ENCODE results near the gene CSDE1.
"Not testable (repeated sequence)": the region's sequence is repeated elsewhere in the genome, so short reads cannot be mapped to it uniquely, and the experiment has no call there.

CSDE1 gene

DNA sequence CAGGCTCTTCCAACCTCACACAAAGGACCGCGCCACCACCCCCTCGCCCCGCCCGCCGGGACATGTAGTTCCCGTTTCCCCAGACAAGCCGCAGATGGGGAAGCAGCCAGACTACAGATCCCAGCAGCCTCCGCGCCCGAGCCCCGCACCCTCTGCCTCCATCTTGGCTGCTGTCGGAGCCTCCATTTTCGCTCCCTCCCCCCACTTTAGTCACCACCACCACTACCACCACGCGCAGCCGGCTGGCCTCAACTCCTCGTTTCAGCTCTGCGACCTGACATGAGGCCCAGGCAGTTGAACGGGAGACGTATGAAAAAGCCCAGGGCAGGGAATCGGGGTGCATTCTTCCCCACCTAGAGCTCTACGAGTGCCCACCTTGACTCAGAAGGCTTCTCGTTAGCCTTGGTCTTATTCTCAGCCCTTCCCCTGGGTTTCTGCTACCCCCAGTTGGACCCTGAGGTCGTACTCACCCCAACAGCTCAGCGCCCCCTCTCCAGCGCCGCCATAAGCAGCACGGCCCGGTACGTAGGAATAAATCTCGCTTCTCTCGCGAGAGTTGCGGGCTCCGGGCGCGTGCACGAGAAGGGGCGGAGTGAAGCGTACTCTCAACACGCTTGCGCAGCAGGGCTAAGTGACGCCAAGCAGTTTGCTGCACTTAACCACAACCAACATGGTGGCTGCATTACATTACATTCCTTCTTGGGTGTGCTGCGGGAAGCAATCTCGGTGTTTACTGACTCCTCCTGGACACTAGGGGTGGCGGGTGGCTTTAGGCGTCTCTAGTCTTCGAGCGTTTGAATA is at the start of gene CSDE1:
Gene CSDE1 (minus strand): TSS at position 530 of the 801 bp plus-strand sequence. CDS start 18,094 bp downstream, outside the sequence.
- peak; percentile 98 for DNase-seq (ENCODE audit: low read depth)

DNA sequence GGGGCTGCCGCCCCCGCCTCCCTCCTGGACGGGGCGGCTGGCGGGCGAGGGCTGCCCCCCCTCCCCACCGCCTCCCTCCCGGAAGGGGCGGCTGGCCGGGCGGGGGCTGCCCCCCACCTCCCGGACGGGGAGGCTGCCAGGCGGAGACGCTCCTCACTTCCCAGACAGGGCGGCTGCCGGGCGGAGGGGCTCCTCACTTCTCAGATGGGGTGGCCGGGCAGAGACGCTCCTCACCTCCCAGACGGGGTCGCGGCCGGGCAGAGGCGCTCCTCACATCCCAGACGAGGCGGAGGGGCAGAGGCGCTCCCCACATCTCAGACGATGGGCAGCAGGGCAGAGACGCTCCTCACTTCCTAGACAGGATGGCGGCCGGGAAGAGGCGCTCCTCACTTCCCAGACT is 46.7 kb upstream of the CSDE1 start:
- DNase-seq (ENCODE audit: low read depth), result not testable (repeated sequence)

- DNase-seq (ENCODE audit: low read depth), result no peak
These were observed 45.2 kb upstream of the CSDE1 start for GRCh38 chr1:114803001-114803400.

- DNase-seq (ENCODE audit: low read depth), result no peak
These were observed 36.3 kb upstream of the CSDE1 start for GRCh38 chr1:114794038-114794437.

DNA sequence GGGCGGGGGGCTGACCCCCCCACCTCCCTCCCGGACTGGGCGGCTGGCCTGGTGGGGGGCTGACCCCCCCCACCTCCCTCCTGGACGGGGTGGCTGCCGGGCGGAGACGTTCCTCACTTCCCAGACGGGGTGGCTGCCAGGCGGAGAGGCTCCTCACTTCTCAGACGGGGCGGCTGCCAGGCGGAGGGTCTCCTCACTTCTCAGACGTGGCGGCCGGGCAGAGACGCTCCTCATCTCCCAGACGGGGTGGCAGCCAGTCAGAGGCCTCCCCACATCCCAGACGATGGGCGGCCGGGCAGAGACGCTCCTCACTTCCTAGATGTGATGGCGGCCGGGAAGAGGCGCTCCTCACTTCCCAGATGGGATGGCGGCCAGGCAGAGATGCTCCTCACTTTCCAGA is 32.8 kb upstream of the CSDE1 start:
- not testable (repeated sequence) for DNase-seq (ENCODE audit: low read depth)

GRCh38 chr1:114786440-114786839 is 28.7 kb upstream of the CSDE1 start:
- not testable (repeated sequence) for DNase-seq (ENCODE audit: low read depth)

DNA sequence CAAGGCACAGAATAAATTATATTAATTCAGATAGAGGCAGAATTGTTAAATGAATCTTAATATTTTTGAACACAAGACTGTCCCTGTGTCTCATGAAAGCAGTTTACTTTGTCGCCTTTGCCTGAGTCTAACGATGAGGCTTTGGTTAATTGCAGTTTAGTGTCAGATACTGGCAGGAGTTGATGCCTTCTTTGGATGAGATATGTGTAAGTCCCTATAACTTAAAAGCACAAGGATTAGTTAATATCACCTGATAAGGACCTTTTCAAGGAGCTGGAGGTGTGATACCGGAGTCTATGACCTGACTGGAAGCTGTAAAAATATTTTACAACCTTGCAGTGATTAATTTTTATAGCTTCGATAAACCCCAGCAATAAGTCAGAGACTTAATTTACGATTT is 24.7 kb upstream of the CSDE1 start:
- DNase-seq (ENCODE audit: low read depth), result no peak

DNA sequence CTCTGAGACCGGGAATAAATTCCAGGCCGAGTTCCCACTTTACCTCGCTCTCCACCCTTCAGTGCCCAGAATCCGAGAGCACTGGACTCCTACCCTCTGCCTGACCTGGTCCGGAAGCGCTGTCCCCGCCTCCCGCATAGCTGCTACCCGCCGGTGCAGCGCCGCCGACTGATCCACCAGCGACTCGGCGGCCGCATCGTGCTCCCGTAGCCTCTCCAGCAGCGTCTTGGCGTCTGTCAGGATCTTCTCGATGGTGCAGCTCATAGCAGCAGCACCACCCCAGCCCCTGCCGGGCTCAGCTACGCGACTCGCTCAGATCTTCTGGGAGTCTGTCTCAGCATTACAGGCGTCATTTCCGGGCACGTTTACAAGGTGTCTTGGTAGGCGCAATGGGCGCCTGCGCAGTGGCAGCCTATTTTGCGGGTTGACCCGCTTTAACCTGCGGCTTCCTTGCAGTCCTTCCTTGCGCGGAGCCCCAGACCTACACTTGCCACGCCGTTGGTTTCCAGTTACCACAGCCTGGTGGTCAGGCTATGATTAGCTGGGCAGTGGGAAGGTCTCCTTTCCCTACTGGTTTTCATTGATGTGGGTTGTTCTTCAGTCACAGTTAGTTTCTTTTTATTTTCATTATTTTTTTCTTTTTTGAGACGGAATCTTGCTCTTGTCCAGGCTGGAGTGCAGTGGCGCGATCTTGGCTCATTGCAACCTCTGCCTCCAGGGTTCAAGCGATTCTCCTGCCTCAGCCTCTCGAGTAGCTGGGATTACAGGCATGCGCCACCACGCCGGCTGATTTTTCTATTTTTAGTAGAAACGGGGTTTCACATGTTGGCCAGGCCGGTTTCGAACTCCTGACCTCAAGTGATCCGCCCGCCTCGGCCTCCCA is 22.8 kb upstream of the CSDE1 start, which contains the start of gene SIKE1:
Gene SIKE1 (minus strand): TSS at position 342 of the 883 bp plus-strand sequence. CDS start 78 bp downstream, at position 264.
- DNase-seq (ENCODE audit: low read depth), result peak; percentile 86

DNA sequence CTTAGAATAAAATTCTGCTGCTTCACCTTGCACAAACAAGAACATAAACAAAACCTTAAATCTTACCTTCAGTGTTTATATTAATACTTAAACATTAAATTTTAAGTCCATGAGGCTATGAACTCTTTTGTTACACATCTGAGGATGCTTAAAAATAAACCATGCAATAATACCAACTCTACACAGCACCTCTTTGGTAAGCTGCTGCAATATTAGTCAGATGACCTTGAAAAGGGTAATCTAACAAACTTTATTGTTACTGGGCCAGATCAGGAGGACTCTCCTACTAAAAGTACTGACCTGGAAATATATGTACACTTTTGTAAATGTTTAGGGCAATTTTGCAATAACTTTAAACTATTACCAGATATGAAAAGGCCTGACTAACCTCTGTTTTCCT is 21.9 kb upstream of the CSDE1 start:
- no peak for DNase-seq (ENCODE audit: low read depth)

DNA sequence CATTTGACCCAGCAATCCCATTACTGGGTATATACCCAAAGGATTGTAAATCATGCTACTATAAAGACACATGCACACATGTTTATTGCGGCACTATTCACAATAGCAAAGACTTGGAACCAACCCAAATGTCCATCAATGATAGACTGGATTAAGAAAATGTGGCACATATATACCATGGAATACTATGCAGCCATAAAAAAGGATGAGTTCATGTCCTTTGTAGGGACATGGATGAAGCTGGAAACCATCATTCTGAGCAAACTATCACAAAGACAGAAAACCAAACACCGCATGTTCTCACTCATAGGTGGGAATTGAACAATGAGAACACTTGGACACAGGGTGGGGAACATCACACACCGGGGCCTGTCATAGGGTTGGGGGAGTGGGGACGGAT is 18.9 kb upstream of the CSDE1 start:
- DNase-seq (ENCODE audit: low read depth), result not testable (repeated sequence)

GRCh38 chr1:114771992-114772391 is 14.2 kb upstream of the CSDE1 start:
- no peak for DNase-seq (ENCODE audit: low read depth)

DNA sequence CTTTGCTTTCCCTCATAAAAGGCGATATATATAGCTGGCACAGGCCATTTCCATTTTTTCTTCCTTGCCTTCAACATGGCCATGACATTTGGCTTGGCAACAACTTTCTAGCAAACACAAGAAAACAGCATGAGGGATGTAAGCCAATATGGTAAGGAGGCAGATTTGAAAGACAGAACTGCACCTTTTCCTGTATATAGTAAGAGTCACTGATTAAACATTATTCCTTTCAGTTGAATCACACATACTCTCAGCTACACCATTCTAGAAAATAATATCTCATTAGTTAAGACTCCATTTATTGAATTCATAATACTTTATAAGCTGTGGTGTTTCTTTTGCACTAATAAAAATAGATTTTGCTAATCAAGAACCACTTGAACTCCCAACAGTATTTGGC is 13.2 kb upstream of the CSDE1 start:
- no peak for DNase-seq (ENCODE audit: low read depth)

GRCh38 chr1:114764689-114765088 is 6.9 kb upstream of the CSDE1 start:
- no peak for DNase-seq (ENCODE audit: low read depth)

DNA sequence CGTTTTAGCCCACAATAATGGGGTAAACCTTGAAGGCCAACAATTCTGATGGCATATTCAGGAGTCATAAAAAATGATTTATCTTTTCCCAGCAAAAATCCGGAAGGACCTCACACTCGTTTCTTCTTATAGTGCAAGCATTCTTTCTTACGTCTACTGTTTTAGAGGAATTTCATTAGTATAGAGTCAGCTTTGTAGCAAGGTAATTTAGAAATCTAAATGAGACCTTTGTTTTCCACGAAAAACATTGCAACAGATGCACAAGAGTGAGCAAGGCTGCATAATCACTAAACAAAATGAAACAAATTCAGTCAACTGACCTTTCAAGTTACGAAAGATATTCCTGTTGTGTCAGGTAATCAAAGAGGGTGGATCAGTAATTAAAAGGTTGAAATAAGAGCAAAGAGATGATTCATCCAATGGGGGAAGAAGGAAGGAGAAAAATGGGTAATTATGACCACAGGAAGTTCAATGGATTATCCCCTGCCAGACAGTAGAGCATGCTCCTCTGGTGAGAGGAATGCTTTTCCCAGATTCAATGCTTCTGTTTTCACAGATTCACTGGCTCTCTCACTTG is 560 bp upstream of the CSDE1 start:
- DNase-seq (ENCODE audit: low read depth), result no peak

- DNase-seq (ENCODE audit: low read depth), result peak; percentile 12
These were observed 782 bp downstream of the CSDE1 start for GRCh38 chr1:114756949-114757454.

- no peak for DNase-seq (ENCODE audit: low read depth)
These were observed 1.5 kb downstream of the CSDE1 start for GRCh38 chr1:114756009-114756892.

DNA sequence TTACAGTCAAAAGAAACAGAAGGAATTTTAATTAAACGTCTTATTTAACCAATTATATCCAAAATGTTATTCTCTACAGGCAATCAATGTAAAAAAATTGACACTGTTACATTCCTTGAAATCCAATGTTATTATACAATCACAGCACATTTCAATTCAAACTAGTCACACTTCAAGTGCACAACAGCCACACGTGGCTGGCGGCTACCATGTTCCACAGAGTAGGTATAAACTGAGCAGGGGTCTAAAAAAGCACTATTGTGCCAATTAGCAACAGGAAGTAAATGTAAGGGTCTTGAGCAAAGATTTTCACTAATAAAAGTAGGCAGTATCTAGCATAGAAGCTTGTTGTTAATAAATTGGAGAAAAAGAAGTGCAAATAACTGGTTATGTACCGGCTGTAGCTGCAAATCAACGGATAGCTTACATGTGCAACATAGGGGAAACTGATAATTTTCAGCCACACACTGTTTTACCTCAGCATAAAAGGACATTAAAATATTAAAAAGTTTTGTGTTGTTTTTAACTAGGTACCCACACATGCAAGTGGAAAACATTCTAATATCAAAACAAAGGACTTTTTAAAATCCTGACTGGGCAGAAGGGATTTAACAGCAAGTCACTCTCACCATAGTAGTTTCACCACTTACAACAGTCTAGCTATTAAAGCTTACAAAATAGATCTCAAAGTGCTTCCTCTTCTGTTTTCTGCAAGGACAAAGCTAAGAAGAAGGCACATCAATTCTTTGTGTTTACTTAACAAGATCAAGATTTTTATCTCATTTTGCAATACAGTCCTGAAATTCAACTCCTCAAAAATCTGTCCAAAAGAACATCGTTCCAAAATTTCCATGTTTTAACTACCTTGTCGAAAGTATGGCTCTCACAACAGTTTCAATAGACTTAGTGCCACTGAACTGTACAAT is 2.5 kb downstream of the CSDE1 start:
- no peak for DNase-seq (ENCODE audit: low read depth)

DNA sequence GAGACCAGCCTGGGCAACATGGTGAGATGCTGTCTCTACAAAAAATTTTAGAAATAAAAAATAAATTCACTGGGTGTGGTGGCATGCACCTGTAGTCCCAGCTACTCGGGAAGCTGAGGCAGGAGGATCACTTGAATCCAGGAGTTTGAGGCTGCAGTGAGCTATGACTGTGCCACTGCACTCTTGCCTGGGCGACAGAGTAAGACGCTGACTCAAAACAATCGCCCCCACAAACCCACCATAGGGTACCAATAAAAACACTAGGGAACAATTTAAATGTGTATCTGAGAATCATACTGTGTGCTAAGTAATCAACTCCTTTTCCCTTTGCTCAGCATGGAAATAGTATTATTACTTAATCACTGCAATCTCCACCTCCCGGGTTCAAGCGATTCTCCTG is 4.1 kb downstream of the CSDE1 start:
- not testable (repeated sequence) for DNase-seq (ENCODE audit: low read depth)

DNA sequence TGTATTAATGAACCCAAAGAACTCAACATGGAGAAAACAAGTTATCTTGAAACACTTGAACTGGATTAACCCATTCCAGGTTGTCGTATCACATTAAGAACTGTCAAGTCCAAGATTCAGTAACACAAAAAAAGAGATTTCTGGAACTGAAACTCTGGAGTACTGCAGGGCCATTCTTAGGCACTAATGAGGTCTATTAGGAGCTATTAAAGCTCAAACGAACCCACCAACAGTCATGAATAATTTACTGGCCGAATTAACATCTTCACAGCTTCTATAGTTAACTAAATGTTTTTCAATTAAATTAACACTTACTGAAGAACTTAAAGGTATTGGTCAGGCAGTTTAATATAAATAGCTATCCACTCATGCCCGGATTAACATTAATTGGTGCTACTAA is 4.6 kb downstream of the CSDE1 start:
- no peak for DNase-seq (ENCODE audit: low read depth)

DNA sequence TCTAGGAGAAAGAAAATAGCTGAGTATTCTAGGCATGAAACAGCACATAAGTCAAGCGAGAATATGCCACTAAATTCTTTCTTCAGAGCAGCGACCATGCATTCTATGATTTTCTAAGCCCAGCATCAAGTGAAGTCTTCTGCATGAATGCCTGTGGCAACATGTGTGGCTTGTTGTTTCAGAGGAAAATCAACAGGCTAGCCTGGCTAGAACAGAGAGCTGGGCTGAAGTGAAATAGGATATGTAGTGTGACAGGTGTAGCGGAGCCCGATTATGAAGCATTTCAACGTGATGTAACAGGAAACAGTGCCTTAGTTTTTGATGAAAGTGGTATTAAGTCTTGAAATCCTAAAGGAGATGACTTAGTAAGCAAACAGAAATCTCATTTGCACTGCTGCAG is 7.0 kb downstream of the CSDE1 start:
- no peak for DNase-seq (ENCODE audit: low read depth)
